HT-29 (cell line): ENCODE data around the gene CMTM1. TPM values are rescaled to one million over a fixed set of nuclear protein-coding genes. Genes with fewer than 3 reads are reported as not detected.
A peak's percentile ranks its signal among the peaks of the same experiment; 100 is the strongest.
"Not testable (repeated sequence)": the region's sequence is repeated elsewhere in the genome, so short reads cannot be mapped to it uniquely, and the experiment has no call there.

Experiments used
- DNase-seq: peaks from one replicate; pipeline ENCODE4 v3.0.0-alpha.2; 2015; ENCODE audit warnings: low spot score
- total RNA-seq: library from RNA; depleted of rRNA; stranded (reverse); fragments of >200 nt; shearing (Covaris generic); gene quantifications from 2 replicates; pipeline ENCODE4 v1.2.3, GENCODE V29; 2014

Gene CMTM1
- total RNA-seq, 1 experiment from 2014 or later, result 13.9 TPM

DNA sequence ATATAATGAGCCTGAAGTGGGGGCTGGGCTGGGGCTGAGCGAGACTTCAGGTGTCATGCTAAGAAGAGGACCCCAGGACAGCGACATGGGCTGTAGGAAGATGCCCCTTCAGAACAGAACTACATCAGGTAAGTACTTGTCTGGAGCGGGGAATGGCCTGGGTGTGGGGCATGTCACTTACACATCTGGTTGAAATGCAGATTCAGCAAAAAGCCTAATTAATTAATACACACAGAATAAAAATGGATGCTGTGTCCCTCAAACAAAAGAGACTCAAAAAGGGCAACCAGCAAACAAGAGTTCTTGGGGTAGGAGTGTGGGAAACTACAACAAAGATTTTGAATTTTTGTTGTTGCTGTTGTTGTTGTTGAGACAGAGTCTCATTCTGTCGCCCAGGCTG lies 24.8 kb downstream of the CMTM1 start:
- no peak for DNase-seq

DNA sequence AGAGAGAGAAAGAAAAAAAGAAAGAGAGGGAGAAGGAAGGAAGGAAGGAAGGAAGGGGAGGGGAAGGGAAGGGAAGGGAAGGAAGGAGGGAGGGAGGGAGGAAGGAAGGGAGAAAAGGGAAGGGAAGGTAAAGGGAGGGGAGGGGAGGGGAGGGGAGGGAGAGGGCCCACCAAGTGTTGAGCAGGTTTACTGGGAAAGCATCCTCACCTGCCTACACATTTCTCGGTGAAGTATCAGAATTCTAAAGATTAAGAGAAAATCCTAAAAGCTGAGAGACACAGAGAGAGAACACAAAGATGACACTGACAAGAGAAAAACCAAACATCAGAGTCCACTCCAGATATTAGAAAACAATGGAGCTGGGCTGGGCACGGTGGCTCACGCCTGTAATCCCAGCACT lies 26.0 kb downstream of the CMTM1 start:
- no peak for DNase-seq

DNA sequence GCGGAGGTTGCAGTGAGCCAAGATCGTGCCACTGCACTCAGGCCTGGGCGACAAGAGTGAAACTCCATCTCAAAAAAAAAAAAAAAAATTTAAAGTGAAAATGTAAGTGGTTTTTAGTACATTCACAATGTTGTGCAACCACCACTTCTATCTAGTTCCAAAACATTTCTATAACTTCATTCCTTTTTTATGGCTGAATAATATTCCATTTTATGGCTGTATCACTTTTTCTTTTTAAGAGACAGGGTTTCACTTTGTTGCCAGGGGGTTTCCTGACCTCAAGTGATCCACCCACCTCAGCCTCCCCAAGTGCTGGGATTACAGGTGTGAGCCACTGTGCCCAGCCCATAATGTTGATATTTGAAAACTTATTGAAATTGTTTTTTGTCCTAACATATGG lies 26.6 kb downstream of the CMTM1 start:
- no peak for DNase-seq

DNA sequence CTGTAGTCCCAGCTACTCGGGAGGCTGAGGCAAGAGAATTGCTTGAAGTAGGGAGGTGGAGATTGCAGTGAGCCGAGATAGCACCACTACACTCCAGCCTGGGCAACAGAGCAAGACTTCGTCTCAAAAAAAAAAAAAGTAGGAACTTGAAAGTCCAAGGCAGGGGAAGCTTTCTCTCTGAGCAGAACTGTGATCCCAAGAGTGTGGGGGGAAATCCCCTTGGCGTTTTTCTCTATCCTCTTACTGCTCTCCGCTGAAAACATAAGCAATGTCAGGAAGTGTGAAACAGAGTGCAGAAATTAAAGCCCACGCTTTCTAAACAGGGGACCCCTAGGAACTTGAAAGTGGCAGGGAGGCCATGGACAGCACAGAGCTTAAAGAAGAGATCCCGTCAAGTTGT lies 28.5 kb downstream of the CMTM1 start:
- DNase-seq, result no peak

DNA sequence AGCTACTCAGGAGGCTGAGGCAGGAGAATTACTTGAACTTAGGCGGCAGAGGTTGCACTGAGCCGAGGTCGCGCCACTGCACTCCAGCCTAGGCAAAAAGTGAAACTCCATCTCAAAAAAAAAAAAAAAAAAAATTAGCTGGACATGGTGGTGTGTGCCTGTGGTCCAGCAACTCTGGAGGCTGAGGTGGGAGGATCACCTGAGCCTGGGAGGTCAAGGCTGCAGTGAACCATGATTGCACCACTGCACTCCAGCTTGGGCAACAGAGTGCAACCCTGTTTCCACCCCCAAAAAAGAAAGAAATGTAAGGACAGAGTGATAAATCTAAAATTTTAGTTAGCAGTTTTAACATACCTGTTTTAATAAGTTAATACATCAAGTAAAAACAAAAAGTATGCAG lies 30.3 kb downstream of the CMTM1 start:
- DNase-seq, result not testable (repeated sequence)

DNA sequence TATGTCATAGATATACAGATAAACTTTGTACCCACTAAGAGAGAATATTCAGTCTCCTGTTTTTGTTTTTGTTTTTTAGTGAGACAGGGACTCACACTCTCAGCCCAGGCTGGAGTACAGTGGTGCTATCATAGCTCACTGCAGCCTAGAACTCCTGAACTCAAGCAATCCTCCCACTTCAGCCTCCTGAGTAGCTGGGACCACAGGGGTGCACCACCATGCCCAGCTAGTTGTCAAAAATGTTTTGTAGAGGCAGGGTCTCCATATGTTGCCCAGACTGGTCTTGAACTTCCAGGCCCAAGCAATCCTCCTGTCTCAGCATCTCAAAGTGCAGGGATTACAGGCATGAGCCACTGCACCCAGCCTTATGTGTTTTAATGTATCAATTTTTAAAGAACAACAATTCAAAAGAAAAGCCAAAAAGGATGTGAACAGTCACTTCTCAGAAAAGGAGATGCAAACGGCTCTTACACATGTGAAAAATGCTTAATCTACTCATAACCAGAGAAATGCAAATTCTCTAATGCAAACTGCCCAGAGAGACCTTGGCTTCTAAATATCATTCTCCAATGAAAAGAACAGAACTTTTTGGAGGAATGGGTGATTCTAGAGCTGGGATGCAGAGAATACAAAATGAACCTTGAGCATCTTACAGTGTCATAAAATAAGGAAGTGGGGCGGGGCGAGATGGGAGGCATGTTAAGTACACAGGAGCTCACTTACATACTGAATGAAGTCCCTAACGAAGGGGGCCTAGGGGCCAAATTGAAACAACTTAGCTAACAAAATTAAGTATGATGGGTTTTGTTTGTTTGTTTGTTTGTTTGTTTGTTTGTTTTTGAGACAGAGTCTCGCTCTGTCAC lies 31.0 kb downstream of the CMTM1 start:
- DNase-seq, result no peak

DNA sequence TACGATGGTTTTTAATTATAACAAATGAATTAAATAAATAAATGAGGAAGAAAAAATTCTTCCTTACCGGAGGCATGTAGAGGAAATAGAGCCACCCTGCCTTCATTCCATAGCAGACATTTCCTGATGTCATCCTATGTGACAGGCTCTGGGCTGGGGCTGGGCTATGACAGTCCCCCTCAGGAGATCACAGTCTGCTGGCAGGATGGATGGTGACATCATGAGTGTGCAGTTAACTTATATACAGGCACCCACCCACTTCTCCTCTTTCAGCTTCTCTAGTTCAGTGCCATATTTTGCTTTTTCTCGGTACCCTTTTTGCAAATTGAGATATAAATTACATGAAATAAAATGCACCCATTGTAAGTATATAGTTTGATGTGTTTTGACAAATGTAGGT lies 31.9 kb downstream of the CMTM1 start:
- DNase-seq, result no peak

DNA sequence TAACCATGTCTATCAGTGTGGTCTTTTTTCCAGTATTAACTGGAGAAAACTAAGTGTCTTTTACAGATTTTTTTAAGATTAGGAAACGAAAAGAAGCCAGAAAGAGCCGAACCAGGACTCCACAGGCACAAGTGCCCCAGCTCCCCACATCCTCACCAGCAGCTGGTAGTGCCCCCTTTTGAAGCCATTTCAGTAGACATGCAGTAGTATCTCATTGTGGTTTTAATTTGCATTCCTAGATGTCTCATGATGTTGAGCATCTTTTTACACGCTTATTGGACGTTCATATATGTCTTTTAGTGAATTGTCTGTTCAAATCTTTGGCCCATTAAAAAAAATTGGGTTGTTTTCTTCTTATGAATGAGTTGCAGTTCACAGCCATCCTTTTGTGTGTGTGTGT lies 33.5 kb downstream of the CMTM1 start:
- DNase-seq, result no peak

DNA sequence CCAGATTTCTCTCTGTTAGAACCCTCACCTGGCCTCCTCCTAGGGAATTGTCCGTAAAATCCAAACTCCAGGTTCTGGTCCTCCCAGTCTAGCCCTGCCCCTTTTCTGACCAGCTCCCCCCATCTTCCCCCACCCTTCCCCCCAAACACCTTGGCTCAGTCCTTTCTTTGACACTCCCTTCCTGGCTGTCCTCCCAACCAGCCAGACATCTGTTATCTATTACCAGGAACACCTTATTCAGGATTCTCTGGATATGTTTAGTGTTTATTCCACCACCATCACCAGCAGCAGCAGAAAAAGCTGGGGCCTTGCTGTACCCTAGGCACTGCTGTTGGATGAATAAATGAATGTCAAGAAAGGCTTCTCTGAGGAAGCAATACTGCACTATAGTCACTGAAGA lies 34.2 kb downstream of the CMTM1 start:
- DNase-seq, result no peak

DNA sequence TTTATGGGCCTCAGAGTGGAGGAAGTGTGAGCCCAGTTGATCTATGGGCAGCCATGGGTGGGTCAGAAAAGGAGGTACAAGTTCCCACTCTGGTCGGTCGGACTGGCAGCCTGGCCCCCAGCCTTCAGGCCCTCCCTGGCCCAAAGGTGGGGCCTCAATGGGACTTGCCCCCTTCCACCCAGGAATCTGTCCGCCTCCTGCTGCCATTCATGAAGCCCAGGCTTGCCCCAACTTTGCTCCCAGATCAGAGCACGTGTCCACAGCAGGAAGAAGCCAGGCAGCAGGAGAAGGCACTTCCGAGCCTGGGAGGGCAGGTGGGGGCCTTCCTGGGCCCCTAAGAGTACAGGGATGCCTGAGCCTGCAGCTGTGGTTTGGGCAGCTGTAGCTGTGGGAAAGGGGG lies 35.2 kb downstream of the CMTM1 start:
- no peak for DNase-seq

DNA sequence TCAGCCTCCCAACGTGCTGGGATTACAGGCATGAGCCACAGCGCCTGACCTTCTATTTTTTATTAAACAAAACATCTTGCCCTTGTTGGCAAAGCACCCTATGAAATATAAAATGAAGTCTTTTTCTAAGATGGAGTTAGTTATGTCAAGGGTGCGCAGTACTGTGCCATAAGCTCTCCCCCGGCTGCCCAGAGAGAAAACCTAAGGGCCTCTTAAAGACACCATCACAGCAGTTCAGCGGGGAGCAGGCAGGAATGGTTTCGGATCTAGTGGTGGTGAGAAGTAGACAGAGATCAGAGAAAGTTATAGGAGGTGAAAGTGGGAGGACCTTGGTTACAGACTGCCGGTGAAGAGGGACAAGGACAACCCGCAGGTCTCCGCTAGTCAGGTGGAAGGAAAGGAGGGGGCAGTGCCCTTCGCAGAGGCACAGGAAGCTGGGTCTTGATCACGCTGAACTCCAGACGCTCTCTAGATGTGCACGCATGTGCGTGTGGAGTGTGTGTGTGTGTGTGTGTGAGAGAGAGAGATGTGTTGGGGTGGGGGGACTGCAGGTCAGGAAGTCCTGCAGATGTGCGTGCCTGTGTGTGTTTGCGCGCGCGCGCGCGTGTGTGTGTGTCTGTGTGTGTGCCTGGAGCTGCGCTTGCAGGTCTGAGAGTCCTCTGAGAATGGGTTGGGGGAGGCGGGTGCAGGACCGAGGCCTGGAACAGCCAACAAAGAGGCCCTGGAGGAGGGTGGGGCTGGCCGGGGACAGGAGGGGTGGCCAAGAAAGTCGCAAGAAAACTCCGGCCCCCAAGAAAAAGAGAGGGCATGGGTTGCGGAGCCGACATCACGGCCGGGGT lies 37.5 kb downstream of the CMTM1 start:
- DNase-seq, result peak; percentile 15

DNA sequence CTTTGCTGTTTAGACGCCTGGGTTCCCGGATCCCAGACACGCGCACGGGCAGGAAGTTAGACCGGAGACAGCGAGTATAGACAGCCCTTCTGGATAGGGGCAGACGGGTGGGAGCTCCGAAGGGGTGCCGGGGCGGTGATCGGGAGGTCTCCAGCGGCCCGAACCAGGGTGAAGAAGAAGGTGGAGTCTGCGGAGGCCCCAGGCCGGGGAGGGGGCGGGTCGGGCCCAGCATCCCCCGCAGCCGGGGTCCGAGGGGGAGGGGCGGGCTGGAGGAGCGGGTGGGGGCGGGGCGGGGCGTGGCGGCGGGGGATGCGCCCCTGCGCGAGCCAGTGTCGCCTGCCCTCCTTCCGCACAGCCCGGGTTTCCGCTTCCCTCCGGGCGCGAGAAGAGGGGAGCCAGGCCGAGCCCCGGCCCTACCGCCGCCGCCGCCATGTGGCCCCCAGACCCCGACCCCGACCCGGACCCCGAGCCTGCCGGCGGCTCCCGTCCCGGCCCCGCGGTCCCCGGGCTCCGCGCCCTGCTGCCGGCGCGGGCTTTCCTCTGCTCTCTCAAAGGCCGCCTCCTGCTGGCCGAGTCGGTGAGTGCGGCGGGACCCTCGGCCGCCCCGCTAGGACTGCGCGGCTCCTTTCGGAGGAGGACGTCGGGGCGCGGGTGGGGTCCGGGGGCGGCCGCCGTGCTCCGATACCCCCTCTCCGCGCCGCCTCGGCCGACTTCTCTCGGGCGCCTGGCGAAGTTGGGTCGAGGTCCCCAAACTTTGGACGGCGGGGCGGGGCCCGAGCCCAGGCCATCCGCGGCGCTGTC lies 38.3 kb downstream of the CMTM1 start, which contains the start of gene CMTM3:
Gene CMTM3 (plus strand): TSS at position 329 of the 801 bp plus-strand sequence. CDS start 102 bp downstream, at position 431.
- peak; percentile 33 for DNase-seq

DNA sequence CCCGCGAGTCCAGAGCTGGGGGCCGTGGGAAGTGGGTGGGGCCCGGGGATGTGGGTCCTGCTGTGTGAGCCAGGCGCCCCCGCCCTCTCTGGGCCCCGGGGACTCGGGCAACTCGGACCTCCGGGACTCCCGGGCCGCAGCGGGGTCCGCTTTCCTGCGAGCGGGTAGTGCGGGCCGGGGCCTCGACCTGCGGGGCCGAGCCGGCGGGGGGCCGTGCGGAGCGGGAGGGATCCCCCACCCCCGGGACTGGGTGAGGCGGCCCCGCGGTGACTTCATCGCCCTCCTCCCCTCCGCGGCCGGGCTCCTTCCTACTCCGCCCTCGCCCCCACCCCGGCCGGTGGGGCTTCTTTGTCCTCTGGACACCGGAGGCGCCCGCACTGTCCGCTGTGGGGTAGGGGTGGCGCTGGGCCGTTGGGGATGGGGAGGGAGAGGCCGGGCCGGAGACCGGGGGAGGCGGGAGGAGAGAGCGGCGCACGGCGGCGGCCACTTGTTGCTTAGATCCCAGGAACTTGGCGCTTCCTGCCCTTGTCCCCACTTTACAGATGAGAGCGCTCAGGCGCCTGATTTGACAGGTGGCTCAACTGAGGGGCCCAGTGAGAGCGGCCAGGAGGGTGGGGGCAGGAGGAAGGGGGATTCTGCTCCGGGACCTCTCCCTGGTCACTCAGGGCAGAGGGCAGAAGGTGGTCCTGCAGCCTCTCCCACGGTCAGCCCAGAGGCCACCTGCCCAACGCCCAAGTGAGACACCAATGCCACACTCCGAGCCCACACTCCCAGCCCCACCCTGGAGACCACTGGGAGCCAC lies 39.1 kb downstream of the CMTM1 start:
- DNase-seq, result peak; percentile 40

DNA sequence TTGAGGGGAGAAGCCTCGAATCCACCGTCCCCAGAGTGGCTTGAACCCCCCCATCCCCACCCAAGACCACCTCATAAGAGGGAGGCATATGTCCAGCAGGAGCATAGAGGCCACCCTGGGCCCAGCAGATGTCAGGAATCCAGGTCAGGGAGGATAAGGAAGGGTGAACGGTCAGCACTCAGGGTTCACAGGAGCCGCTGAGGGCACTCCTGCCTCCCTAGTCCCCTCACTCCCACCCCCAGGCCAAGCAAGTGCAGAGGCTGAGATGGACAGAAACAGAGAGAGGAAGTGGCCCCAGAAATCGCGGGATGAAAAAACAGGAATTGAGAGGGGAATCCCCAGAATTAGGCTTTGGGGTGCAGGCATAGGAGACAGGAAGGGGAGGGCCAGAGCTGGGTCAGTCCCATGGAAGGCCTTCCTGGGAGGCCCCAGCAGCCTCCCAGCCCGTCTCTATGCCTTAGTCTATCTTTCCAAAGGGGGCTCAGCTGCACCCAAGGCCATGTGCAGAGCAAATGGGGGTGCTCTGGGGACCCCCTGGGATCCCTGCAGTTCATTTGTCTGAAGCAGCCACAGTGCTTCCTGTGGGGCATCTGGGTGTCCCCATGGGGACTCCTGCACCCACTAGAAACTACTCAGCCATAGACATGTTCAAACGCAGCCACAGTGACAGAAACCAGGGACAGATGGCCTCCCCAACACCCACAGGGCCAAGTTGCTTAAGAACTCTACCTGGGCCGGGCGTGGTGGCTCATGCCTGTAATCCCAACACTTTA lies 39.9 kb downstream of the CMTM1 start:
- DNase-seq, result no peak

DNA sequence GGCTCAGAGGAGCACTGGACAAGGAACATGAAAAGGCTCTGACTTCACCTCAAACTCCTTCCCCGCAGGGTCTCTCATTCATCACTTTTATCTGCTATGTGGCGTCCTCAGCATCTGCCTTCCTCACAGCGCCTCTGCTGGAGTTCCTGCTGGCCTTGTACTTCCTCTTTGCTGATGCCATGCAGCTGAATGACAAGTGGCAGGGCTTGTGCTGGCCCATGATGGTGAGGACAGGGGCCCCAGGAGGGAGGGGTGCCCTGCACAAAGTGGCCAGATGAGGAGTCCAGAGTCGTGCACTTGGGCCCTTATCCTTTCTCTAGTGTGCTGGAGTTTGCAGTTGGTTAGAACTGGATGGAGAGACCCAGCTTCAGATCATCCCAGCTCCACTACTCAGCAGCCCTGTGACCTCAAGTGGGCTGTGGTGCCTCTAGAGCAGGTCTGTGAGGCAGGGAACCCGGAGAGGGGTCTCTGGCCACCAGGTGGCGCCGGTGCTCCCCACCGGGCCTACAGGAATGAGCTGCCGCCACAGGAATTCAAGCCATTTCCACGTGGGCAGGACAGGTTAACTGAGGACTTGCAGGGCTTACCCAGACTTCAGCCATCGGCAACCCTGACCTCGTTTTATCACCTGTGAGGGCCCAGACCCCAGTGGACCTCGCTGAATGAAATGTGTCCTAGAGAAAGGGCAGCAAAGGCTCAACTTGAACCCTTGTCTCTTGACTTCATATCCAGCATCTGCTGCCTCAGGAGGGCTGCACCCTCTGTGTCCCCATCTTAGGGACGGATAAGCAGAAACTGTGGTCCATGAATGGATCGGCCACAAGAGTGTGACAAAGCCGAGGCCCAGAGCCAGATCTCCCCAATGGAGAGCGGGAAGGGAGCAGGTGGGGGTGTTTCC lies 42.3 kb downstream of the CMTM1 start:
- peak; percentile 93 for DNase-seq

DNA sequence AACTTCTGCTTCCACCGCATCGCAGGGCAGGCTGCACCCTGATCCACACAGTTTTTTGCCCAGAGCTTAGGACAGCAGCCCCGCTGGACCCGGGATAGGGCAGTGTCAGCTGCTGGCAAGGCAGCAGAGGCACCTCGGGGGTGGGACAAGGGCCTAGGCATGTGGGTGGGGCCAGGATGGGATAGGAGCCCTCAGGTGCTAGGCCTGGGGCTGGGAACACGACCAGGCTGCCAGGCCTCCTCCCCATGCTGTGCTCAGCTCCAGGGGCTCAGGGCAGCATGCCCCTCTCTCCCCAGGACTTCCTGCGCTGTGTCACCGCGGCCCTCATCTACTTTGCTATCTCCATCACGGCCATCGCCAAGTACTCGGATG lies 42.9 kb downstream of the CMTM1 start:
- no peak for DNase-seq

DNA sequence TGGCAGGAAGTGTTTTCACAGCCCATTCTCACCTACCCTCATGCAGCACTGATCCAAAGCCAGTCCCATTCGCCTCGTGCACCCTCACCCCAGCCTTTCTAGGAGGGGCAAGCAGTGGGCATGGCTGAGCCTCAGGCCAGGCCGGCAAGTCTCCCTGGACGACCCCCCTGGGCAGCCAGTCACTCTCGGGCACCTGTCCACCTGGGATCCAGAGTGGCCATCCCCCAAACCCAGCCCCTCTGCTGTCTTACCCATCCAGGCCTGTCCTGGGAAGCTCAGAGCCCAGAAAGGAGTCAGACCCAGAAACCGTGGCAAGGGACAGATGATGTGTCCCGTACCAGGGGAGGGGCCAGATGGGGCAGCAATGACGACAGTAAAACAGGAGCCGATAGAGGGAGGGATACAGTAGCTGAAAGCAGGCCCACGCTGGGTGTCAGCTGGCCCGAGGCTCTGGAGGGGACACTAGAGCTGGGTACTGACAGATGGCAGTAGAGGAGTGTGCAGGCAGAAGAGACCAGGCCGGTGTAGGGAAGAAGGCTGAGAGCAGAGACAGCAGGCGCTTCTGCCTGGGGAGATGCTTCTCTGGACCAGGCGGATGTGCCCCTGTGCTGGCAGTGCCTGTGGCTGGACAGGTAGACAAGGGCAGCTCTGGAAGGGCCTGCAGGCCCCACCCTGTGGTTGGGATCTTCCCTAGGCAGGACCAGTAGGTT lies 44.0 kb downstream of the CMTM1 start:
- no peak for DNase-seq

DNA sequence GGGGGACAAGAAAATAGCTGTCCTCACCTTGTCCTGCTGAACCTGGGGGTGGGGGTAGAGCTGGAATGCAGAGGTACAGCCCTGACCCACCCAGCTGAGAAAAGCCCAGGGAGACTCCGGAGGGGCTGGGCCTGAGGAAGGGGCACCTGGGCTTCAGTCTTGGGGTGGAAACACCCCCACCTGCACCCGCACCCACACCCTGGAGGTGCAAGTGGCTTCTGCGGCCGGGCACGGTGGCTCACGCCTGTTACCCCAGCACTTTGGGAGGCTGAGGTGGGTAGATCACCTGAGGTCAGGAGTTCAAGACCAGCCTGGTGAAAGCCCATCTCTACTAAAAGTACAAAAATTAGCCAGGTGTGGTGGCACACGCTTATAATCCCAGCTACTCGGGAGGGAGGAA lies 45.7 kb downstream of the CMTM1 start:
- DNase-seq, result not testable (repeated sequence)

DNA sequence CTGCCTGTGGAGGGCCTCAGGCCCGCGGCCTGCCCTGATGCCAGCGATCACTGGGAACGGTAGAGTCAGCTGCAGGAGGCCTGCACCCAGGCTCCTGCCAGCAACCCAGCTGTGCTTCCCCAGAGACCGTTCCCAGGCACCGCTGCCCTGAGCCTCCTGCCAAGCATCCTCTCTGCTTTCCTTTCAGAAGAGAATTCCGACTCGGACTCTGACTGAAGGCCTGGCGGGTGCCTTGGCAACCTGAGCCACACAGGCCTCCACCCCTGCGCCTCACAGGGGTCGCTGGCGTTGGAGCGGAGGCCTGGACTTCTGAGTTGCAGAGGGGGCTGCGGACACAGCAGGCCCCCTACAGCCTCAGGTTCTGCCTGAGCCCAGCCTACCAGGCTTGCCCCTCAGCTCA lies 46.2 kb downstream of the CMTM1 start:
- no peak for DNase-seq
